Epithelial cell of esophagus (primary cell): ENCODE data around the gene MISP.

Source experiments
- DNase-seq: peaks from one replicate; pipeline ENCODE4 v3.0.0; 2010; ENCODE audit warnings: low read depth
- H3K4me3 ChIP-seq: 2 replicates; pipeline ENCODE4 v1.5.1; 2011; ENCODE audit warnings: mild to moderate bottlenecking, low read length, control low read depth
- CTCF ChIP-seq: IDR thresholded peaks from 2 replicates; pipeline ENCODE4 v1.5.1; 2011; ENCODE audit warnings: low read depth, mild to moderate bottlenecking, low read length, control low read depth, inconsistent platforms; ENCODE audit not compliant: insufficient read depth; ENCODE audit errors: missing control alignments

MISP gene

GRCh38 chr19:780935-781334 is 30.0 kb downstream of the MISP start:
- no peak overlapping the region for H3K4me3 ChIP-seq
- no peak for TF ChIP-seq CTCF
- DNase-seq = no peak

GRCh38 chr19:781800-782184 is 30.9 kb downstream of the MISP start:
- no peak for TF ChIP-seq CTCF
- no peak overlapping the region for H3K4me3 ChIP-seq
- no peak for DNase-seq

- peak; percentile 54 for DNase-seq
- H3K4me3 ChIP-seq = peak overlapping the region; percentile 48
- TF ChIP-seq CTCF = no peak
Observed at GRCh38 chr19:782185-782877, 31.4 kb downstream of the MISP start.

- peak overlapping the region; percentile 48 for H3K4me3 ChIP-seq
- no peak for TF ChIP-seq CTCF
- DNase-seq = peak; percentile 41
Observed at GRCh38 chr19:782878-783668, 32.2 kb downstream of the MISP start.

- peak overlapping the region; percentile 20 for H3K4me3 ChIP-seq
- no peak for TF ChIP-seq CTCF
- DNase-seq = no peak
Observed at GRCh38 chr19:784541-784940, 33.6 kb downstream of the MISP start.

GRCh38 chr19:787536-787935 is 36.6 kb downstream of the MISP start:
- no peak for DNase-seq
- TF ChIP-seq CTCF = no peak
- H3K4me3 ChIP-seq = no peak overlapping the region

- H3K4me3 ChIP-seq = no peak overlapping the region
- TF ChIP-seq CTCF = no peak
Observed at GRCh38 chr19:788686-788982, 37.7 kb downstream of the MISP start.

More at GRCh38 chr19:788686-788982, 37.7 kb downstream of the MISP start:
- no peak for DNase-seq
